GM06990 (cell line): ENCODE results near the gene ADAM10.
"Not testable (repeated sequence)": the region's sequence is repeated elsewhere in the genome, so short reads cannot be mapped to it uniquely, and the experiment has no call there.

Experiments
- DNase-seq: peaks from one replicate; pipeline ENCODE4 v3.0.0-alpha.2; 2011; ENCODE audit not compliant: insufficient read length; ENCODE audit errors: extremely low read depth
- H3K27me3 ChIP-seq: replicated peaks from 2 replicates; pipeline ENCODE4 v1.6.0; 2011; ENCODE audit warnings: low read length; ENCODE audit not compliant: control insufficient read depth, insufficient read depth
- H3K36me3 ChIP-seq: 2 replicates; pipeline ENCODE4 v1.5.1; 2011; ENCODE audit warnings: low read length; ENCODE audit not compliant: control insufficient read depth, insufficient read depth
- H3K4me3 ChIP-seq: replicated peaks from 2 replicates; pipeline ENCODE4 v1.5.1; 2011; ENCODE audit warnings: low read depth, mild to moderate bottlenecking, control low read depth, low read length
- TF ChIP-seq, protein P1 (sequence below): IDR thresholded peaks from 2 replicates; pipeline ENCODE4 v1.5.1; 2011; ENCODE audit warnings: low read length, control low read depth, mild to moderate bottlenecking, inconsistent platforms; ENCODE audit not compliant: insufficient read depth, poor library complexity, severe bottlenecking

The ADAM10 gene

DNA sequence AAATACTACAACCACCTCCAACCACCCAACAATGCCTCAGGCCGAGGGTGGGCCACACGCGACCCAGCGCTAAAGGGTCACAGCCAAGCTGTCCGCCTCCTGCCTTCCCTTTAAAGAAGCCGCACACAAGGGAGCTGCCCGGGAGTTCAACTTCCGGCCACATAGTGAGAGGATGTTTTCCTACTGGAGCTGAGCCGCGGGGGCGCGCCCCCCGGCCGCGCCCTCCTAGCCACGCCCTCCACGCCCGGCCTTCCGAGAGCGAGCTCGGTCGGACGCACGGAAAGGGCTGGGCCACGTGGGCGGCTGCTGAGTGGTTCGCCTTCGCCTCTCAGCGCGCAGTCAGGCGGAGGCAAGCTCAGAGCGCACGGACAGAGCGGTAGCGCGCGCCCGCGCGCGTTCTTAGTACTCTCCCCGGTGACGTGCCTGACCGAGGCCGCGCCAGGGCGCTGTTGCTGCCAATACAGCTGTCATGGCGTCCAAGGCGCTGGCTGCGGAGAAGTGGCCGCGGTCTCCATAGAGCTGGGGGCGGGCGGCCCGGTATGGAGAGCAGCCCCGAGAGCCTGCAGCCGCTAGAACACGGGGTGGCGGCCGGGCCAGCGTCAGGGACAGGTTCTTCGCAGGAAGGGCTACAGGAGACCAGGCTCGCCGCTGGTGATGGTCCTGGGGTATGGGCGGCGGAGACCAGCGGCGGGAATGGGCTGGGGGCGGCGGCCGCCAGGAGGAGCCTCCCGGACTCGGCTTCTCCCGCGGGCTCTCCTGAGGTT lies 21.5 kb upstream of the ADAM10 start, which contains the start of gene MINDY2:
Gene MINDY2, plus strand, starts transcription at position 446 of the 764 bp plus-strand sequence. Its CDS starts 94 bp downstream, at position 540.
- peak; percentile 99 for DNase-seq
- no peaks in the 10 kb centered on the region for H3K36me3 ChIP-seq
- no peaks in the 10 kb centered on the region for H3K27me3 ChIP-seq
- H3K4me3 ChIP-seq, result peak within 1 kb of the TSS; percentile 93
- TF ChIP-seq, protein P1, sequence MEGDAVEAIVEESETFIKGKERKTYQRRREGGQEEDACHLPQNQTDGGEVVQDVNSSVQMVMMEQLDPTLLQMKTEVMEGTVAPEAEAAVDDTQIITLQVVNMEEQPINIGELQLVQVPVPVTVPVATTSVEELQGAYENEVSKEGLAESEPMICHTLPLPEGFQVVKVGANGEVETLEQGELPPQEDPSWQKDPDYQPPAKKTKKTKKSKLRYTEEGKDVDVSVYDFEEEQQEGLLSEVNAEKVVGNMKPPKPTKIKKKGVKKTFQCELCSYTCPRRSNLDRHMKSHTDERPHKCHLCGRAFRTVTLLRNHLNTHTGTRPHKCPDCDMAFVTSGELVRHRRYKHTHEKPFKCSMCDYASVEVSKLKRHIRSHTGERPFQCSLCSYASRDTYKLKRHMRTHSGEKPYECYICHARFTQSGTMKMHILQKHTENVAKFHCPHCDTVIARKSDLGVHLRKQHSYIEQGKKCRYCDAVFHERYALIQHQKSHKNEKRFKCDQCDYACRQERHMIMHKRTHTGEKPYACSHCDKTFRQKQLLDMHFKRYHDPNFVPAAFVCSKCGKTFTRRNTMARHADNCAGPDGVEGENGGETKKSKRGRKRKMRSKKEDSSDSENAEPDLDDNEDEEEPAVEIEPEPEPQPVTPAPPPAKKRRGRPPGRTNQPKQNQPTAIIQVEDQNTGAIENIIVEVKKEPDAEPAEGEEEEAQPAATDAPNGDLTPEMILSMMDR, result peak; percentile 45

DNA sequence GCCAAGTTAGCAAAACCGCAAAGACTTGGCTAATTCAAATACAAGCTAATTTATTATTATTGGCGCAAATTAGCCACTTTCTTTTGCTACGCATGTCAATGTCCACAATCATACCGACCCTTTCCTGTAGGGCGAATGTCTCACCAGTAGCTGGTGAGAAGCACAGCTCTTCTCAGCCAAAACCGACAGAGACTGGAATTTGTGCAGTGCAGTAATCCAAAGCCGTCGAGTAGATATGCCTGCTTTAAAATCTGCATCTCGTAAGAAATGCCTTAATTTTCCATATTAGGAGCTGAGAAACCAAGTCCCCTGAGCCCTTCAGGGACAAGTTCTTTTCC lies 21.0 kb upstream of the ADAM10 start:
- Histone ChIP-seq H3K4me3 (peak overlapping the region; percentile 93), H3K27me3 (no peaks in the 10 kb centered on the region), H3K36me3 (no peaks in the 10 kb centered on the region)
- TF ChIP-seq, protein P1, result no peak
- DNase-seq, result no peak

DNA sequence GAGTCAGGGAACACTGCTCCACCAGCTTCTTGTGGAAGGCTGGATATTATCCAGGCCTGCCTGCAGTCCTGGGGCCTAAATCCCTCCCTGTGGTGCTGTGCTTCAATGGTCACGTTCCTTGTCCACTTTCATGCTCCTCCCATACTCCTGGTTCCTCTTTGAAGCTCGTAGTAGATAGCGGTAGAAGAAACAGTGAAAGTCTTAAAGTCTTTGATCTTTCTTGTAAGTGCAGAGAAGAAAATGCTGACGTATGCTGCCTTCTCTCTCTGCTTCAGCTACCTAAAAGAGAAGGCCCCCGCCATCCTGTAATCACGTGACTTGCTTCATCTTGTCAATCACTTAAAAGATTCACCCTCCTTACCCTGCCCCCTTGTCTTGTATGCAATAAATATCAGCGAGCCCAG lies 19.1 kb upstream of the ADAM10 start:
- H3K27me3 ChIP-seq, H3K36me3 ChIP-seq, H3K4me3 ChIP-seq, DNase-seq: not testable (repeated sequence)

DNA sequence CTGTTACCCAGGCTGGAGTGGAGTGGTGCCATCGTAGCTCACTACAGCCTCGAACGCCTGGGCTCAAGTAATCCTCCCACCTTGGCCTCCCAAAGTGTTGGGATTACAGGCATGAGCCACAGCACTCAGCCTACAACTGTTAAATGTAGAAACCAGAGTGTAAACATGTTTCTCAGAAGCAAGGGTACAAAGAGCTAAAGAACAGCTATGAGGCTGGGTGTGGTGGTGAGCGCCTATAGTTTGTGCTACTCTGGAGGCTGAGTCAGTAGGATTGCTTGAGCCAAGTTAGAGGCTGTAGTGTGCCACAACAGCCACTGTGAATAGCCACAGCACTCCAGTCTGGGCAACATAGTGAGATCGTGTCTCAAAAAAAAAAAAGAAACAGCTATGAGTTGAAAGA lies 16.8 kb upstream of the ADAM10 start:
- TF ChIP-seq, protein P1, result no peak
- Histone ChIP-seq H3K4me3 (no peak overlapping the region), H3K27me3 (no peaks in the 10 kb centered on the region), H3K36me3 (no peaks in the 10 kb centered on the region)
- no peak for DNase-seq

DNA sequence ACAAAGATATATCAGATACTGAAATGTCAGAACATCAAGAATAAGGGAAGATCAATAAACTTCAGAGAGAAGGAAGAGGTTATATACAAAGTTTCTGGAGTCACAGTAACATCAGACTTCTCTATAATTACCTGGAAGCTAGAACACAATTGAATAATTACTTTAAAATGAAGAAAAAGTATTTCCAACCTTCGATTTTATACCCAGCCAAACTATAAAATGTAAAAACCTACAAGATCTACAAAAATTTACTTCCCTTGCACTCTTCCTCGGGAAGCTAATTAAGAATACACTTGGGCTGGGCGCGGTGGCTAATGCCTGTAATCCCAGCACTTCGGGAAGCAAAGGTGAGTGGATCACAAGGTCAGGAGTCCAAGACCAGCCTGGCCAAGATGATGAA lies 15.0 kb upstream of the ADAM10 start:
- Histone ChIP-seq H3K27me3 (no peaks in the 10 kb centered on the region), H3K4me3 (no peak overlapping the region), H3K36me3 (no peaks in the 10 kb centered on the region)
- TF ChIP-seq, protein P1, result no peak
- DNase-seq, result no peak

DNA sequence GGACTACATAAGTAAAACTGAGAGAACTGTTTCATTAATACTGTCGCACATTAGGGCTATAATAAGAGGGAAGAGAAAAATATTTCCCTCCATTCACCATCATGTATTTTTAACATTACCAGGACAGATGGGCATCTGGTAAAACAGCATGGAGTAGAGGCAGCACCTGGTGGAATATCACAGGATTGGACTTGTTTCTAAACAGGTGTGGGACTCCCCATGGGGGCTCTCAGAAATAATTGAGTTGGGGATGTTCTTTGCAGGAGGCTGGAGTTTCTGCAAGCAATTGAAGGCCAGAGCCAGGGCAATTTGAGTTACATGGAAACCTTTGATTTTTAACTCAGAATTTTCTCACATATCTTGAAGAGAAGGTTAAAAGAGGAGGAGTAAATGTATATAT lies 13.2 kb upstream of the ADAM10 start:
- Histone ChIP-seq H3K27me3 (no peaks in the 10 kb centered on the region), H3K4me3 (no peak overlapping the region), H3K36me3 (no peaks in the 10 kb centered on the region)
- TF ChIP-seq, protein P1, result no peak
- DNase-seq, result no peak
